CD4-positive, alpha-beta memory T cell (primary cell): ENCODE measurements around the gene FAM171A2. TPM values are rescaled to one million over a fixed set of nuclear protein-coding genes. Genes with fewer than 3 reads are reported as not detected.

Source experiments
- CTCF ChIA-PET: fragments of 350-600 bp; sonication (Branson Sonifier 250); formaldehyde crosslinking; loops from one replicate; lab custom pipeline; 2021; ENCODE audit warnings: inconsistent platforms; ENCODE audit not compliant: partially characterized antibody; lab: Charles Lee
- POLR2A ChIA-PET: fragments of 350-600 bp; sonication (Branson Sonifier 250); formaldehyde crosslinking; loops from one replicate; lab custom pipeline; 2021; ENCODE audit not compliant: partially characterized antibody; lab: Charles Lee
- DNase-seq, 5 donors: peaks; one replicate each; pipeline versions ENCODE4 v3.0.0 to v3.0.0-alpha.2; 2020 to 2022; ENCODE audit warnings: mixed read lengths in 1 of 5
- H3K27ac ChIP-seq: one replicate; pipeline ENCODE4 v1.7.0; 2013; ENCODE audit warnings: low read depth, low read length
- H3K27me3 ChIP-seq: 2 replicates; pipeline ENCODE4 v1.7.0; 2013; ENCODE audit warnings: mild to moderate bottlenecking, low read length, moderate library complexity; ENCODE audit not compliant: insufficient read depth
- H3K36me3 ChIP-seq: 2 replicates; pipeline ENCODE4 v1.7.0; 2013; ENCODE audit warnings: mild to moderate bottlenecking, low read length, moderate library complexity; ENCODE audit not compliant: insufficient read depth
- H3K4me1 ChIP-seq: 2 replicates; pipeline ENCODE4 v1.7.0; 2013; ENCODE audit warnings: mild to moderate bottlenecking, low read length, moderate library complexity; ENCODE audit not compliant: insufficient read depth
- H3K4me3 ChIP-seq, 2 donors: one replicate each; pipeline ENCODE4 v1.7.0; 2013; ENCODE audit warnings: low read length in 2 of 2, mild to moderate bottlenecking in 1 of 2
- H3K9me3 ChIP-seq, 2 donors: one replicate each; pipeline ENCODE4 v1.7.0; 2013; ENCODE audit warnings: low read length in 2 of 2, control low read depth in 1 of 2; ENCODE audit not compliant: control insufficient read depth in 1 of 2
- H3K27ac Mint-ChIP-seq, 7 donors: one replicate each; pipeline ENCODE4 v1.8.0; 2020 to 2021; ENCODE audit warnings: mixed read lengths in 7 of 7, mild to moderate bottlenecking in 6 of 7, inconsistent platforms in 3 of 7, moderate library complexity in 3 of 7
- H3K27me3 Mint-ChIP-seq, 2 donors: one replicate each; pipeline ENCODE4 v1.8.0; 2020 to 2021; ENCODE audit warnings: mixed read lengths in 2 of 2
- H3K36me3 Mint-ChIP-seq, 2 donors: one replicate each; pipeline ENCODE4 v1.8.0; 2020 to 2021; ENCODE audit warnings: mixed read lengths in 2 of 2, inconsistent platforms in 1 of 2, mild to moderate bottlenecking in 1 of 2
- H3K4me1 Mint-ChIP-seq, 4 donors: one replicate each; pipeline ENCODE4 v1.8.0; 2020 to 2021; ENCODE audit warnings: mixed read lengths in 4 of 4, mild to moderate bottlenecking in 1 of 4
- H3K4me3 Mint-ChIP-seq, 8 donors: one replicate each; pipeline ENCODE4 v1.8.0; 2020 to 2021; ENCODE audit warnings: mixed read lengths in 8 of 8, mild to moderate bottlenecking in 7 of 8, moderate library complexity in 6 of 8, inconsistent platforms in 3 of 8
- H3K9me3 Mint-ChIP-seq, 8 donors: one replicate each; pipeline ENCODE4 v1.8.0; 2020 to 2021; ENCODE audit warnings: mixed read lengths in 8 of 8, mild to moderate bottlenecking in 5 of 8, inconsistent platforms in 3 of 8, moderate library complexity in 1 of 8
- intact Hi-C: fragments of 100-400 bp; cut with micrococcal nuclease; formaldehyde crosslinking; loops from one replicate; pipeline ENCODE4 v1.15.1; 2023
- polyA plus RNA-seq, 2 donors: library from polyadenylated mRNA; unstranded; fragments of 300-500 nt; fragmentation: Illumina TruSeq; gene quantifications; one replicate each; pipeline ENCODE4 v1.2.3, GENCODE V29; 2021
- total RNA-seq, 2 experiments: library from RNA; stranded (reverse); gene quantifications; one replicate each; pipeline ENCODE4 v1.2.3, GENCODE V29; 2021

FAM171A2 gene
- total and polyA plus RNA-seq, 4 experiments from 2014 or later, result 0.13 to 0.72 (median 0.52) TPM; not detected in 1

DNA sequence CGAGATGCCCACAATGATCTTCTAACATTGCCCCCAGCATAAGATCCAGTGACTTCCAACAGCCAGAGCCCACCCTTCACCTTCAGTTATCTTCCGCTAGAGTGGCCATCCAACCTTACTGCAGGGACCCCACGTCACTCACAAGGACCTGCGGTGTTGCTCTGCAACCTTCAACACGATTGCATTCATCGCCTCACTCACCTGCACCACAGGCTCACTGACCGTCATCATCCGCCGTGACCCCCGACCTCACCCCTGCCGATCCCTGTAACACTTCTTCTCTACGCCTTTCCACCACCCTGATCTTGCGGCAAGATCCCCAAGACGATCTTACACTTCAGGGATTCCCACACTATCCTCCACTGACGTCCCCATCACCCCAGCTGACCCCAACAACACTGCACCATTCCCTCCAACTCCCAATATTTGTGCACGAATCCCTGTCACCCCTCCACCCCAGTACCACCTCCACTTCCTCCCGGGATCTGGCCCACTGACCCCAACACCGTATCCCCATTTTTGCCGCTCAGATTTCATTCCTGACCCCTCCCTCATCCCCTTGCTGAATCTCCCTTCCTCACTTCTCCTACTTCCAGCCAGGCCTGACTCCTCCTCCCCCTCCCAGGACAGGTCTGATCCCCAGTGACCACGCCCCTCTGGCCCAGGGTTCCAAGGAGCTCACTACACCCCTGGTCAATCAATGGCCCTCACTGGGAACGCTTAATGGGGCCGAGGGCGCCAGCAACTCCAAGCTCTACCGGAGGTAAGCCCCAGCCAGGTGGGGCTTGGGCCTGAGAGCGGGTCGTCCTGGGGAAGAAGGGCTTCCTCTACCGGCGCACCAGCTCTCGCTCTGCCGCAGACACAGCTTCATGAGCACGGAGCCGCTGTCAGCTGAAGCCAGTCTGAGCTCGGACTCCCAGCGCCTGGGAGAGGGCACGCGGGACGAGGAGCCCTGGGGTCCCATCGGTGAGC lies 47.6 kb downstream of the FAM171A2 start:
- ChIA-PET CTCF (interaction anchor here (0.9 to 3.7 kb wide), 3 partner anchors 14 to 106 kb away, joined by 3 to 14 read pairs (median 3); no protein-coding TSS in a partner anchor), POLR2A (interaction anchor here (0.5 to 2.9 kb wide), 8 partner anchors 8 to 129 kb away, joined by 3 to 14 read pairs (median 4); partner anchors contain the start of genes SLC25A39, TMUB2 and UBTF)
- Mint-ChIP-seq H3K27me3 (peaks cover 22 to 30% of the 10 kb centered on the region in 2 donors), H3K9me3 (peaks cover 0 to 2% (median 0%) of the 10 kb centered on the region in 8 donors), H3K36me3 (peaks cover 6 to 11% of the 10 kb centered on the region in 2 donors), H3K27ac (peak overlapping the region in 3 of 7 donors; percentile 1 to 81 (median 4)), H3K4me3 (peak overlapping the region; percentile 56 to 87 (median 70)), H3K4me1 (peaks cover 11 to 19% (median 13%) of the 10 kb centered on the region in 4 donors)
- intact Hi-C loops, result no loop called here
- Histone ChIP-seq H3K9me3 (no peaks in the 10 kb centered on the region), H3K4me1 (peaks cover 15% of the 10 kb centered on the region), H3K27me3 (peaks cover 13% of the 10 kb centered on the region), H3K4me3 (no peak overlapping the region), H3K27ac (no peak overlapping the region), H3K36me3 (peaks cover 12% of the 10 kb centered on the region)
- no peak for DNase-seq

DNA sequence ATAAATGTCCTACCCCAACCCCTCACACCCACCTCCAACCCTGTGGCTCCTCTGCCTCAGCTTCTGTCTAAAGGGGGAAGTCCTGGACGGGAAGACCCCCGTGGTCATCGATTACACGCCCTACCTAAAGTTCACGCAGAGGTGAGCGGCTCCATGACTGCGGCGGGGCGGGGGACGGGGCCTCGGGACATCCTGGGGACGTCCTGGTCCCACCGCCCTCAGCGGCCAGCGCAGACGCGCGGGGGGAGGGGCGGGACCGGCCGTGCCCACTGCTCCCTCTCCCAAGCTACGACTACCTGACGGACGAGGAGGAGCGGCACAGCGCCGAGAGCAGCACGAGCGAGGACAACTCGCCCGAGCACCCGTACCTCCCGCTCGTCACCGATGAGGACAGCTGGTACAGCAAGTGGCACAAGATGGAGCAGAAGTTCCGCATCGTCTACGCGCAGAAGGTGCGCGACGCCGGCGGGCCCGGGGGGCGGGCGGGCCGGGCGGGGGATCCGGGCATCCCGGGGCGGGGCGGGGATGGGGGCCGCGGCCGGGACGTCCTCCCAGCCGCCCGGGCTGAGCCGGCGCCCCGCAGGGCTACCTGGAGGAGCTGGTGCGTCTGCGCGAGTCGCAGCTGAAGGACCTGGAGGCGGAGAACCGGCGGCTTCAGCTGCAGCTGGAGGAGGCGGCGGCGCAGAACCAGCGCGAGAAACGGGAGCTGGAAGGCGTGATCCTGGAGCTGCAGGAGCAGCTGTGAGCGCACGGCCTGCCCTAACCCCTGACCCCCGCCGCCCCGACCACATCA lies 48.6 kb downstream of the FAM171A2 start:
- POLR2A ChIA-PET, result interaction anchor here (0.6 to 2.9 kb wide), 8 partner anchors 9 to 1498 kb away, joined by 3 to 14 read pairs (median 4); partner anchors contain the start of genes SLC25A39 and UBTF
- H3K4me1 Mint-ChIP-seq, result peaks cover 11 to 19% (median 13%) of the 10 kb centered on the region in 4 donors
- Histone ChIP-seq H3K4me3 (peak overlapping the region in 1 of 2 donors; percentile 21), H3K36me3 (peaks cover 4% of the 10 kb centered on the region), H3K9me3 (no peaks in the 10 kb centered on the region), H3K4me1 (peaks cover 15% of the 10 kb centered on the region), H3K27ac (no peak overlapping the region), H3K27me3 (peaks cover 13% of the 10 kb centered on the region)
- H3K9me3 Mint-ChIP-seq, result peaks cover 0 to 2% (median 0%) of the 10 kb centered on the region in 8 donors
- peak overlapping the region in 1 of 7 donors; percentile 4 for H3K27ac Mint-ChIP-seq
- intact Hi-C loops, result no loop called here
- H3K4me3 Mint-ChIP-seq, result peak overlapping the region; percentile 56 to 87 (median 68)
- H3K27me3 Mint-ChIP-seq, result peaks cover 22 to 33% of the 10 kb centered on the region in 2 donors
- DNase-seq, result peak in 4 of 5 donors; percentile 26 to 37 (median 32)
- H3K36me3 Mint-ChIP-seq, result peaks cover 6 to 8% of the 10 kb centered on the region in 2 donors
- CTCF ChIA-PET, result interaction anchor here (0.8 to 0.9 kb wide), 2 partner anchors 17 to 31 kb away, joined by 3 read pairs; no protein-coding TSS in a partner anchor

GRCh38 chr17:44314524-44314868 lies 49.2 kb downstream of the FAM171A2 start:
- Mint-ChIP-seq H3K9me3 (peaks cover 0 to 2% (median 0%) of the 10 kb centered on the region in 8 donors), H3K4me1 (peaks cover 13 to 24% (median 15%) of the 10 kb centered on the region in 4 donors), H3K27ac (no peak overlapping the region), H3K4me3 (peak overlapping the region; percentile 48 to 75 (median 57)), H3K27me3 (peaks cover 22 to 38% of the 10 kb centered on the region in 2 donors), H3K36me3 (peaks cover 4 to 7% of the 10 kb centered on the region in 2 donors)
- ChIA-PET POLR2A (interaction anchor here (0.6 to 2.9 kb wide), 6 partner anchors 10 to 1498 kb away, joined by 3 to 14 read pairs (median 4); partner anchors contain the start of gene SLC25A39), CTCF (interaction anchor here (0.8 kb wide), 1 partner anchor 31 kb away, joined by 3 read pairs; no protein-coding TSS in a partner anchor)
- Histone ChIP-seq H3K27me3 (peaks cover 13% of the 10 kb centered on the region), H3K4me3 (peak overlapping the region in 1 of 2 donors; percentile 21), H3K9me3 (no peaks in the 10 kb centered on the region), H3K27ac (no peak overlapping the region), H3K4me1 (peaks cover 15% of the 10 kb centered on the region), H3K36me3 (peaks cover under 1% of the 10 kb centered on the region)
- intact Hi-C loops, result no loop called here
- DNase-seq, result no peak

GRCh38 chr17:44314031-44314430 lies 49.6 kb downstream of the FAM171A2 start:
- Mint-ChIP-seq H3K27ac (peak overlapping the region in 1 of 7 donors; percentile 76), H3K27me3 (peaks cover 22 to 38% of the 10 kb centered on the region in 2 donors), H3K36me3 (peaks cover 0 to 3% of the 10 kb centered on the region in 2 donors), H3K4me3 (peak overlapping the region; percentile 48 to 75 (median 57)), H3K9me3 (peaks cover 0 to 2% (median 0%) of the 10 kb centered on the region in 8 donors), H3K4me1 (peaks cover 14 to 27% (median 17%) of the 10 kb centered on the region in 4 donors)
- no peak for DNase-seq
- POLR2A ChIA-PET, result interaction anchor here (1.2 to 2.9 kb wide), 3 partner anchors 10 to 953 kb away, joined by 3 to 14 read pairs (median 10); partner anchors contain the start of gene SLC25A39
- Histone ChIP-seq H3K27ac (no peak overlapping the region), H3K36me3 (no peaks in the 10 kb centered on the region), H3K4me1 (peaks cover 19% of the 10 kb centered on the region), H3K27me3 (peaks cover 13% of the 10 kb centered on the region), H3K4me3 (no peak overlapping the region), H3K9me3 (no peaks in the 10 kb centered on the region)
- intact Hi-C loops, result no loop called here
- CTCF ChIA-PET, result interaction anchor here (0.8 kb wide), 1 partner anchor 32 kb away, joined by 3 read pairs; no protein-coding TSS in a partner anchor

DNA sequence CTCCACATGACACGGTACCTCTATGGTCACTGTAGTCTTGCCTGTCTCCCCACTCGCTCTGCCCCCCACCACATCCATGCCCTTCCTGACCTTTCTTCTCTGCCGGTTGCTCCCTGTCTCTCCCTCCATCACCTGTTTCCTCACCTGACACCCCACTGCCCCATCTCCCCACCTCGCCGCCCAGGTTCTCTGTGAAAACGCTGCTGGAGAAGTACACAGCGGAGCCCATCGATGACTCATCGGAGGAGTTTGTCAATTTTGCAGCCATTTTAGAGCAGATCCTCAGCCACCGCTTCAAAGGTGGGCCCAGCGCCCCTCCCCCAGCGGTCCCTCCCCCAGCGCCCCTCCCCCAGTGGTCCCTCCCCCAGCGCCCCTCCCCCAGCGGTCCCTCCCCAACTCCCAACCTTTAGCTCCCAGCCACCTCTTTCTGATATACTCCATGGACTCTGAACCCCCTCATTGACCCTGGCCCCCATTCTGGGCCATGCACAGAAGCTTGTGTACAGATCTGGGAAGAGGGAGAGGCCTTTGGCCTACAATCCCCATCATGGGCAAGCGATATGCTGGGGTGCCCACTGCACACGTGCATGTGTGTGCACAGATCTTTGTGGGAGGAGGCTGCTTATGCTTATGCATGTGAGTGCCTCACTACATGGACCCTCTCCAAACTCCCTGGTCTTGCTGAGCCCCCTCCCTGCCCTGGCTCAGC lies 51.1 kb downstream of the FAM171A2 start:
- Histone ChIP-seq H3K36me3 (no peaks in the 10 kb centered on the region), H3K27me3 (peaks cover 16% of the 10 kb centered on the region), H3K4me3 (no peak overlapping the region), H3K27ac (no peak overlapping the region), H3K4me1 (peaks cover 29% of the 10 kb centered on the region), H3K9me3 (no peaks in the 10 kb centered on the region)
- POLR2A ChIA-PET, result no interaction called here
- DNase-seq, result no peak
- peak overlapping the region in 1 of 8 donors; percentile 43 for H3K4me3 Mint-ChIP-seq
- H3K4me1 Mint-ChIP-seq, result peaks cover 14 to 29% (median 20%) of the 10 kb centered on the region in 4 donors
- CTCF ChIA-PET, result interaction anchor here (1.3 kb wide), 1 partner anchor 19 kb away, joined by 5 read pairs; no protein-coding TSS in a partner anchor
- peaks cover 22 to 36% of the 10 kb centered on the region in 2 donors for H3K27me3 Mint-ChIP-seq
- H3K36me3 Mint-ChIP-seq, result peaks cover 0 to 3% of the 10 kb centered on the region in 2 donors
- intact Hi-C loops, result no loop called here
- H3K27ac Mint-ChIP-seq, result no peak overlapping the region
- peaks cover 0 to 2% (median 0%) of the 10 kb centered on the region in 8 donors for H3K9me3 Mint-ChIP-seq
